ENCODE results near the gene TBC1D13.
"Not testable (repeated sequence)": the region's sequence is repeated elsewhere in the genome, so short reads cannot be mapped to it uniquely, and the experiment has no call there.

Gene TBC1D13

DNA sequence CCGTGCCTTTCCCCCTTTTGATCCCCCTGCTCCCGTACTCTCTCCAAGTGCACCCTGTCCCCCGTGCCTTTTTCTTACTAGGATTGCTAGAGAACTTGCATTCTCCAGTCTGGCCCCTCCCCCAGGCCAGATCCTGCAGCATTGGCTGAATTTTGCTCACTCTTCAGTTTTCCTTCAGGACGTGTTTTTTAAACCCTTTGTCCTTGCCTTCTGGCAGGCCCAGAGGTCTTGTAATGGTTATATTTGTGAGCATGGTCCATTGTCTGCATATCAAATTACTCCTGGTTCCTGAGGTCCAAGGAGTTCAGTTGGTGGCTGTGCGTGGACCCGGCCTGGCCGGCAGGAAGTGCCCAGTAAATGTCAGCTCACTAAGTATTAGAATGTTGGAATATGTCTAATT is 606 bp downstream of the TBC1D13 start:
- H3K27ac ChIP-seq (ENCODE audit: low read length): peak overlapping the region; percentile 1

DNA sequence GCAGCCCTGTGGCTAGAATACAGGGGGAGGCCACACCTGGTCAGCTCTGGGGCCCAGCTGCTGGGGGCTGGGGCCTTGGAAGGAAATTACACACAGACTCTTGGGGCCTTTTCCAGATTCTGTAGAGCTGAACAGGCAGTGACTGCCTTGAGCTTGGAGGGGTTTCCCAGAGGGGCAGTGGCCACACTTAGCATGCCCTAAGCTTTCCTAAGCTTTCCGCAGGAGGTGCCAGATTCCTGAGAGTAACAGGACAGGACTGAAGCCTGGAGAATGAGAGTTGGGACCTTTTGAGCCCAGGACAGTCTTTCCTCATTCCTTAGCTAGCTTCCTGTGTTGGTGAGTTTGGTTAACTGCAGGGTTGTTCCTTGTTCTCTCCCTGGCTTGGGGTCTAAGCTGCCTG is 1.4 kb downstream of the TBC1D13 start:
- Histone ChIP-seq H3K4me3 (ENCODE audit: low read depth in 1 of 2, low read length in 2 of 2) (peak overlapping the region; percentile 60 to 98), H3K36me3 (ENCODE audit: control insufficient read depth in 1 of 2, insufficient read depth in 2 of 2, low read length in 2 of 2) (peaks cover 33 to 34% of the 10 kb centered on the region in 2 donors), H3K4me1 (ENCODE audit: control insufficient read depth in 1 of 2, insufficient read depth in 2 of 2, low read length in 2 of 2) (peaks cover 8 to 24% of the 10 kb centered on the region in 2 donors), H3K27ac (ENCODE audit: low read length) (no peak overlapping the region), H3K27me3 (ENCODE audit: low read depth, low read length) (no peaks in the 10 kb centered on the region), H3K9me3 (ENCODE audit: control insufficient read depth in 1 of 2, low read length in 2 of 2) (no peaks in the 10 kb centered on the region)

More for the DNA sequence above, 606 bp downstream of the TBC1D13 start:
- Histone ChIP-seq H3K4me1 (ENCODE audit: control insufficient read depth in 1 of 2, insufficient read depth in 2 of 2, low read length in 2 of 2) (peaks cover 8 to 24% of the 10 kb centered on the region in 2 donors), H3K4me3 (ENCODE audit: low read depth in 1 of 2, low read length in 2 of 2) (peak overlapping the region; percentile 60 to 98), H3K9me3 (ENCODE audit: control insufficient read depth in 1 of 2, low read length in 2 of 2) (no peaks in the 10 kb centered on the region), H3K36me3 (ENCODE audit: control insufficient read depth in 1 of 2, insufficient read depth in 2 of 2, low read length in 2 of 2) (peaks cover 25 to 27% of the 10 kb centered on the region in 2 donors), H3K27me3 (ENCODE audit: low read depth, low read length) (no peaks in the 10 kb centered on the region)

DNA sequence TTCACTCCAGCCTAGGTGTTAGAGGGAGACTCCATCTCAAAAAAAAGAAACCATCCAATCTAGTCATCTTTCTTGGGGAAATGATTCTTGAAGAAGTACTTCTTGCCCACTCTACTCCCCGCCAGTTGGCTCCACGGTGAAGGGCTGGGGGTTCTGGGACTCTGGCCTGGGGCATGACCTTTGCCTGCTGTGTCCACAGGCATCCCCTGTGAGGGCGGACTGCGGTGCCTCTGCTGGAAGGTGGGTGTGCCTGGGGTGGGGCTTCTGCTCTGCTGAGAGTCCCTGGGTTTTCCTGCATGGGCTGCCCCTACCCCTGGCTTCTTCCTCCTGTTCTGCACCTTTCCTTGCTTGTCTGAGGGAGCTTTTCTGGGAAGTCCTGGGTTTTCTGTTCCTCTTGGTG is 3.5 kb downstream of the TBC1D13 start:
- Histone ChIP-seq H3K4me1 (ENCODE audit: control insufficient read depth in 1 of 2, insufficient read depth in 2 of 2, low read length in 2 of 2) (peaks cover 8 to 20% of the 10 kb centered on the region in 2 donors), H3K27ac (ENCODE audit: low read length) (no peak overlapping the region), H3K36me3 (ENCODE audit: control insufficient read depth in 1 of 2, insufficient read depth in 2 of 2, low read length in 2 of 2) (peaks cover 39 to 49% of the 10 kb centered on the region in 2 donors), H3K9me3 (ENCODE audit: control insufficient read depth in 1 of 2, low read length in 2 of 2) (no peaks in the 10 kb centered on the region), H3K4me3 (ENCODE audit: low read depth in 1 of 2, low read length in 2 of 2) (no peak overlapping the region), H3K27me3 (ENCODE audit: low read depth, low read length) (no peaks in the 10 kb centered on the region)

DNA sequence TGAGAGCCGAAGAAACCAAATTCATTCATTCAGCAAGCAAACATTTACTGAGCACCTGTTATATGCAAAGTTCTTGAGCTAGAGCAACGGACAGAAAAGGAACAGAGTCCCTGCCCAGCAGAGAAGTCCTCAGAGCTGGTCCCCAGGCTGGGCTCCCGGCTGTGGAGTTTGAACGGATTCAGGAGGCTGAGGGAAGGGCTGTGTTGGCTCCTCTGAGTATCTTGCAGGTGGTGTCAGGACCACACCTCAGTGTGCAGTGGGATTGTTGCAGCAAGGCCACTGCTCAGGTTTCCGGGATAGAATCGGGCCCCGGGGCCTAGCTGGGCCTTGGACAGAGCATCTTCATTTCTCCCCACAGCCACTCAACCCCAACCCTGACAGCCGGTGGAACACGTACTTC is 5.1 kb downstream of the TBC1D13 start:
- no peaks in the 10 kb centered on the region for H3K27me3 ChIP-seq (ENCODE audit: low read depth, low read length)
- H3K36me3 ChIP-seq (ENCODE audit: control insufficient read depth in 1 of 2, insufficient read depth in 2 of 2, low read length in 2 of 2): peaks cover 44 to 56% of the 10 kb centered on the region in 2 donors
- H3K9me3 ChIP-seq (ENCODE audit: control insufficient read depth in 1 of 2, low read length in 2 of 2): no peaks in the 10 kb centered on the region
- peaks cover 8 to 15% of the 10 kb centered on the region in 2 donors for H3K4me1 ChIP-seq (ENCODE audit: control insufficient read depth in 1 of 2, insufficient read depth in 2 of 2, low read length in 2 of 2)
- H3K27ac ChIP-seq (ENCODE audit: low read length): no peak overlapping the region
- H3K4me3 ChIP-seq (ENCODE audit: low read depth in 1 of 2, low read length in 2 of 2): no peak overlapping the region

DNA sequence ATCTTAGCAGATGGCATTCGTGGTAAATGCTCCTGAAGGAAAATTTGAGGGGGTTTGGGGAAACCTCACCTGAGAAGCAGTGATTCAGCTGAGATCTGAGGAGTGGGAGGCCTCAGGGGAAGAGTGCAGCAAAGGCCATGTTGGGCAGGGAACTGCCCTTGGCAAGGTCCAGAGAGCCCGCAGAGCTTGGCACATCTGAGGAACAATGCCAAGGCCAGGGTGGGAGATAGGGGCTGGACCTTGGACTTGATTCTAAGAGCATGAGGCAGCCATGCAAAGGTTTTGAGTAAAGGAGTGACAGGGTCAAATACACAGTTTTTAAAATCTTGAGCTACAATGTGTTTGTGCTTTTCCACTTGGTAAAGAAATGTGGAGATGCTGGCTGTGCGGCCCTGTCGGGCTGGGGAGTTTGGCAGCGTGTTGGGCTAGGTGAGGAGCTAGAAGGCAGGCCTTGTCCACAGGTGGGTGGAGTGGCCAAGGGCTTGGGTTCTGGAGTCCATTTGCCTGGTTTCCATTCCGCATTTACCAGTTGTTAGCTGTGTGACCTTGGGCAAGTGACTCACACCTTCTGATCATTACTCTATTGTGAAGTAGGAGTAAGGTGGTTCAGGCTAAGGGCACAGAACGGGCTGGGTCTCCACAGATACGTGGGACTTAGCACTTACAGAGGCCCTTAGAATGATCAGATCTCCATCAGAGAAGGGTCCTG is 6.1 kb downstream of the TBC1D13 start:
- H3K27me3 ChIP-seq (ENCODE audit: low read depth, low read length): no peaks in the 10 kb centered on the region
- no peak overlapping the region for H3K27ac ChIP-seq (ENCODE audit: low read length)
- peaks cover 5 to 8% of the 10 kb centered on the region in 2 donors for H3K4me1 ChIP-seq (ENCODE audit: control insufficient read depth in 1 of 2, insufficient read depth in 2 of 2, low read length in 2 of 2)
- H3K4me3 ChIP-seq (ENCODE audit: low read depth in 1 of 2, low read length in 2 of 2): no peak overlapping the region
- H3K9me3 ChIP-seq (ENCODE audit: control insufficient read depth in 1 of 2, low read length in 2 of 2): no peaks in the 10 kb centered on the region
- peaks cover 46 to 66% of the 10 kb centered on the region in 2 donors for H3K36me3 ChIP-seq (ENCODE audit: control insufficient read depth in 1 of 2, insufficient read depth in 2 of 2, low read length in 2 of 2)

DNA sequence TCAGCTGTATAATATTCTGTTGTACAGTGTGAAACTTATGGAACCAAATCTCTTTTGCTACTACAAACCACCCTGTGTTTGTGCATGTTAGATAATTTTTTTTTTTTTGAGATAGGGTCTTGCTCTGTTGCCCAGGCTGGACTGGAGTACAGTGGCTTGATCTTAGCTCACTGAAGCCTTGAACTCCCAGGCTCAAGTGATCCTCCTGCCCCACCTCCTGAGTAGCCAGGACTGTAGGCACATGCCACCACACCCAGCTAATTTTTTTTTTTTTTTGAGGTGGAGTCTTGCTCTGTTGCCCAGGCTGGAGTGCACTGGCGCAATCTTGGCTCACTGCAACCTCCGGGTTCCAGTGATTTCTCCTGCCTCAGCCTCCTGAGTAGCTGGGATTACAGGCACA is 7.9 kb downstream of the TBC1D13 start:
- H3K4me1 ChIP-seq (ENCODE audit: control insufficient read depth in 1 of 2, insufficient read depth in 2 of 2, low read length in 2 of 2); H3K27me3 ChIP-seq (ENCODE audit: low read depth, low read length); H3K4me3 ChIP-seq (ENCODE audit: low read depth in 1 of 2, low read length in 2 of 2); H3K9me3 ChIP-seq (ENCODE audit: control insufficient read depth in 1 of 2, low read length in 2 of 2); H3K27ac ChIP-seq (ENCODE audit: low read length): not testable (repeated sequence)
- peaks cover 55 to 79% of the 10 kb centered on the region in 2 donors for H3K36me3 ChIP-seq (ENCODE audit: control insufficient read depth in 1 of 2, insufficient read depth in 2 of 2, low read length in 2 of 2)

DNA sequence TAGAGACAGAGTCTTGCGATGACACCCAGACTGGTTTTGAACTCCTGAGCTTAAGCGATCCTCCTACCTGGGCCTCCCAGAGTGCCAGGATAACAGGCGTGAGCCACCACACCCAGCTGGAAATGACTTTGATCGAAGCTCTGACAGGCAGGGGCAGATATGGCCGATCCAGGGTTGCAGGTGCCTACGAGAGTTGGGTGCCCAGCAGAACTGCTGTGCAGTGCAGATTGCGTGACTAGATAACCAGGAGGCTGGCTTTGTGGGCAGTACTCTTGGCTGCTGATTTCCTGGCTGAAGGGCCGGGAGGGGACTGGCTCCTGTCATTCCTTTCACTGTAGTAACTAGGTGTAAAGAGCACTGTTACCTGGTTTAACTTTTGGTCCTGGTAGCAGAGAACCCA is 11.8 kb downstream of the TBC1D13 start:
- no peak overlapping the region for H3K27ac ChIP-seq (ENCODE audit: low read length)
- H3K27me3 ChIP-seq (ENCODE audit: low read depth, low read length): no peaks in the 10 kb centered on the region
- H3K9me3 ChIP-seq (ENCODE audit: control insufficient read depth in 1 of 2, low read length in 2 of 2): no peaks in the 10 kb centered on the region
- H3K4me3 ChIP-seq (ENCODE audit: low read depth in 1 of 2, low read length in 2 of 2): no peak overlapping the region
- peaks cover 40 to 78% of the 10 kb centered on the region in 2 donors for H3K36me3 ChIP-seq (ENCODE audit: control insufficient read depth in 1 of 2, insufficient read depth in 2 of 2, low read length in 2 of 2)
- no peaks in the 10 kb centered on the region for H3K4me1 ChIP-seq (ENCODE audit: control insufficient read depth in 1 of 2, insufficient read depth in 2 of 2, low read length in 2 of 2)

DNA sequence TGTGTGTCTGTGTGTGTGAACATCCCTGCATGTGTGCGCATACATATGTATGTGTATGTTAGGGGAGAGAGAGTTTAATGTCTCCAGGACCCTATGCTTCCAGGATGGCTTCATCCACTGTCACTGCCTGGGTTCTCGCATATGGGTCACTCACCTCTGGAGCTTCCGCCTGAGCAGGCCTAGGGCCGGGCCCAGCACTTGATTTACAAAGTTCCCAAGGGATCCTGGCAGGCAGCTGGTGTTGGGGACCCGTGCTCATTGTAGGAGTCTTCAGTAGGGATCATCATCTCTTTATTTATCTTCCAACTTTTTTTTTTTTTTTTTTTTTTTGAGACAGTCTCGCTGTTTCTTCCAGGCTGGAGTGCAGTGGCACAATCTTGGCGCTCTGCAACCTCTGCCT is 13.0 kb downstream of the TBC1D13 start:
- Histone ChIP-seq H3K27me3 (ENCODE audit: low read depth, low read length) (no peaks in the 10 kb centered on the region), H3K9me3 (ENCODE audit: control insufficient read depth in 1 of 2, low read length in 2 of 2) (no peaks in the 10 kb centered on the region), H3K4me1 (ENCODE audit: control insufficient read depth in 1 of 2, insufficient read depth in 2 of 2, low read length in 2 of 2) (no peaks in the 10 kb centered on the region), H3K4me3 (ENCODE audit: low read depth in 1 of 2, low read length in 2 of 2) (no peak overlapping the region), H3K36me3 (ENCODE audit: control insufficient read depth in 1 of 2, insufficient read depth in 2 of 2, low read length in 2 of 2) (peaks cover 37 to 76% of the 10 kb centered on the region in 2 donors), H3K27ac (ENCODE audit: low read length) (no peak overlapping the region)

DNA sequence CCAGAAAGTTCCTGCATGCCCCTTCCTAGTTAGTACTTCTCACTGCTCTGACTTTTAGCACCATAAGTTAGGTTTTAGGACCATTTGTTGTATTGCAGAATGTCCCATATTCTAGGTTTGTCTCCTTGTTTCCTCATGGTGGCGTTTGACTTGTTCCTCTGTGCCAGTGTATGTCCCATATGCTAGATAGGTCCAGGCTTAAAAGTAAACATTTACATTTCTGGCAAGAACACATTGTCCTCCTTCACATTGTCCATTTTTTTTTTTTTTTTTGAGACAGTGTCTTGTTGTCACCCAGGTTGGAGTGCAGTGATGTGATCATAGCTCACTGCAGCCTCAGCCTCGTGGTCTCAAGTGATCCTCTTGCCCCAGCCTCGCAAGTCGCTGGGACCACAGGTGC is 15.4 kb downstream of the TBC1D13 start:
- Histone ChIP-seq H3K27me3 (ENCODE audit: low read depth, low read length) (no peaks in the 10 kb centered on the region), H3K27ac (ENCODE audit: low read length) (no peak overlapping the region), H3K9me3 (ENCODE audit: control insufficient read depth in 1 of 2, low read length in 2 of 2) (no peaks in the 10 kb centered on the region), H3K4me1 (ENCODE audit: control insufficient read depth in 1 of 2, insufficient read depth in 2 of 2, low read length in 2 of 2) (no peaks in the 10 kb centered on the region), H3K36me3 (ENCODE audit: control insufficient read depth in 1 of 2, insufficient read depth in 2 of 2, low read length in 2 of 2) (peaks cover 43 to 88% of the 10 kb centered on the region in 2 donors), H3K4me3 (ENCODE audit: low read depth in 1 of 2, low read length in 2 of 2) (no peak overlapping the region)

DNA sequence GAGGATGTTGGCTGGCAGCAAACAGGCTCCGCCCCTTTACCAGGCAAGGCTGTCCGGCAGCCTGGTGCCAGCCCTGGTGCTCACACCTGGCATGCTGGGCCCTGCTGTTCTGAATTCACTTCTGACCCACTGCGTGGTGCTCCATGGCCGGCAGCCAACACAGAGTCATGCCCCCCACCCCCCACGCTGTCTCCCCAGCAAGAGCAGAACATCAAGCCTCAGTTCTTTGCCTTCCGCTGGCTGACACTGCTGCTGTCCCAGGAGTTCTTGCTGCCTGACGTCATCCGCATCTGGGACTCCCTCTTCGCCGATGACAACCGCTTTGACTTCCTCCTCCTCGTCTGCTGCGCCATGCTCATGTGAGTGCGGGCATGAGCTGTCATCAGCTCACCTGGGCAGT is 18.6 kb downstream of the TBC1D13 start:
- H3K4me1 ChIP-seq (ENCODE audit: control insufficient read depth in 1 of 2, insufficient read depth in 2 of 2, low read length in 2 of 2): no peaks in the 10 kb centered on the region
- peaks cover 34 to 68% of the 10 kb centered on the region in 2 donors for H3K36me3 ChIP-seq (ENCODE audit: control insufficient read depth in 1 of 2, insufficient read depth in 2 of 2, low read length in 2 of 2)
- no peaks in the 10 kb centered on the region for H3K27me3 ChIP-seq (ENCODE audit: low read depth, low read length)
- no peak overlapping the region for H3K4me3 ChIP-seq (ENCODE audit: low read depth in 1 of 2, low read length in 2 of 2)
- no peaks in the 10 kb centered on the region for H3K9me3 ChIP-seq (ENCODE audit: control insufficient read depth in 1 of 2, low read length in 2 of 2)
- no peak overlapping the region for H3K27ac ChIP-seq (ENCODE audit: low read length)

DNA sequence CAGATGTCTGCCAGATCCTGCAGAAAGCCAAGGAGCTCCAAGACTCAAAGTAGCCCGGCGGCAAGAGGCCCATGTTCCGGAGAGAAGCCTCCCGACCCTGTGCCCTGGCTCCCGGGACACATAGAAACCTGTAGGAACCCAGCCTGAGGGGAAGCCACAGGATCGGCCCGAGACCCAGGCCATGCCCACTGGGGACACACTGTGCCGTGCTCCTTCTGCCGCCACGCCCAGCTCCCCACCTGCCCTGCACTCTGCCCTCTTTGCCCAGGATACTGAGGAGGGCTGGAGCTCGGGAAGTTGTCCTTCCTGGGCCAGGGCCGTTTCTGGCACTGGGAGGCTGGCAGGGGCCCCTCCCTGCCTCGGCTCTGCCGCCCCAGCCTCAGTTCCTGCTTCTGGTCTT is 20.8 kb downstream of the TBC1D13 start:
- H3K4me1 ChIP-seq (ENCODE audit: control insufficient read depth in 1 of 2, insufficient read depth in 2 of 2, low read length in 2 of 2): no peaks in the 10 kb centered on the region
- no peaks in the 10 kb centered on the region for H3K9me3 ChIP-seq (ENCODE audit: control insufficient read depth in 1 of 2, low read length in 2 of 2)
- H3K27me3 ChIP-seq (ENCODE audit: low read depth, low read length): no peaks in the 10 kb centered on the region
- H3K4me3 ChIP-seq (ENCODE audit: low read depth in 1 of 2, low read length in 2 of 2): no peak overlapping the region
- peaks cover 25 to 53% of the 10 kb centered on the region in 2 donors for H3K36me3 ChIP-seq (ENCODE audit: control insufficient read depth in 1 of 2, insufficient read depth in 2 of 2, low read length in 2 of 2)
- H3K27ac ChIP-seq (ENCODE audit: low read length): no peak overlapping the region

DNA sequence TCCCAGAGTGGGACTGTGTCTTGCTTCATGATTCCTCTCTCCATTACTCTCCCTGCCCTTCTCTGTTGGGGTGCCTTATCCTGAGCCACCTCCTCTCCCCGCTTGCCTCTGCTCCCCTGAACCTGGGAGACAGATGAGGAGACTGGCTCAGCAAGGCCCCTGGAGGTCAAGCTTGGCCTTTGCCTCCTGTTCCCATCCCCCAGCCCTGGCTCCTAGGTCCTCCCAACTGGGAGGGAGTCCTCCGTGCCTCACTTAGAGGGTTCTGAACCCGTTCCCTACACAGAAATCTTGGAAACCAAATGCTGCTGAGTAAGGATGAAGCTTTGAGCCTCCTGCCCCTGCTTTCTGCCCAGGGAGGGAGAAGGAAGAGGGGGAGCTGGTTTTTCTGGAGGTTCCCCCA is 21.5 kb downstream of the TBC1D13 start:
- H3K36me3 ChIP-seq (ENCODE audit: control insufficient read depth in 1 of 2, insufficient read depth in 2 of 2, low read length in 2 of 2): peaks cover 18 to 46% of the 10 kb centered on the region in 2 donors

More for the DNA sequence above, 21.5 kb downstream of the TBC1D13 start:
- Histone ChIP-seq H3K4me1 (ENCODE audit: control insufficient read depth in 1 of 2, insufficient read depth in 2 of 2, low read length in 2 of 2) (no peaks in the 10 kb centered on the region), H3K4me3 (ENCODE audit: low read depth in 1 of 2, low read length in 2 of 2) (no peak overlapping the region), H3K9me3 (ENCODE audit: control insufficient read depth in 1 of 2, low read length in 2 of 2) (no peaks in the 10 kb centered on the region), H3K27me3 (ENCODE audit: low read depth, low read length) (no peaks in the 10 kb centered on the region), H3K27ac (ENCODE audit: low read length) (no peak overlapping the region)
